Activated CD4-positive, alpha-beta memory T cell treated with anti-CD3 and anti-CD28 coated beads, Interleukin-2, amount 10 ng/mL, durations not matched to agents 7 days and 5 days (primary cell): Measurements from ENCODE around the gene CBX8. TPM values are rescaled to one million over a fixed set of nuclear protein-coding genes. Genes with fewer than 3 reads are reported as not detected.

ENCODE experiments used
- CTCF ChIA-PET: fragments of 350-600 bp; sonication (Branson Sonifier 250); formaldehyde crosslinking; loops from one replicate; lab custom pipeline; 2021; ENCODE audit warnings: antibody characterized with exemption, inconsistent platforms; lab: Charles Lee
- POLR2A ChIA-PET: fragments of 350-600 bp; sonication (Branson Sonifier 250); formaldehyde crosslinking; loops from one replicate; lab custom pipeline; 2021; ENCODE audit warnings: antibody characterized with exemption; lab: Charles Lee
- DNase-seq: peaks from one replicate; pipeline ENCODE4 v3.0.0-alpha.2; 2020
- H3K27ac Mint-ChIP-seq: one replicate; pipeline ENCODE4 v1.8.0; 2021; ENCODE audit warnings: mild to moderate bottlenecking, mixed read lengths
- H3K27me3 Mint-ChIP-seq: one replicate; pipeline ENCODE4 v1.8.0; 2021; ENCODE audit warnings: mixed read lengths
- H3K36me3 Mint-ChIP-seq: one replicate; pipeline ENCODE4 v1.8.0; 2021; ENCODE audit warnings: low read depth, mixed read lengths
- H3K4me1 Mint-ChIP-seq: one replicate; pipeline ENCODE4 v1.8.0; 2021; ENCODE audit warnings: mixed read lengths
- H3K4me3 Mint-ChIP-seq: one replicate; pipeline ENCODE4 v1.8.0; 2021; ENCODE audit warnings: mild to moderate bottlenecking, mixed read lengths
- H3K9me3 Mint-ChIP-seq: one replicate; pipeline ENCODE4 v1.8.0; 2021; ENCODE audit warnings: mixed read lengths
- total RNA-seq, 2 experiments: library from RNA; stranded (reverse); gene quantifications; one replicate each; pipeline ENCODE4 v1.2.3, GENCODE V29; 2021

CBX8 gene
- total RNA-seq, 2 experiments from 2014 or later, result 5.7 to 6.7 TPM

GRCh38 chr17:79824893-79825579 lies 28.2 kb upstream of the CBX8 start:
- Mint-ChIP-seq H3K4me1 (peaks cover 19% of the 10 kb centered on the region), H3K36me3 (no peaks in the 10 kb centered on the region)
- POLR2A ChIA-PET, result interaction anchor here (1.1 to 1.3 kb wide), 2 partner anchors 10 to 12 kb away, joined by 3 to 4 read pairs; no protein-coding TSS in a partner anchor

GRCh38 chr17:79824234-79824633 lies 27.4 kb upstream of the CBX8 start:
- POLR2A ChIA-PET, result no interaction called here
- Mint-ChIP-seq H3K27ac (no peak overlapping the region), H3K4me3 (no peak overlapping the region)

More at GRCh38 chr17:79824893-79825579, 28.2 kb upstream of the CBX8 start:
- Mint-ChIP-seq H3K27ac (no peak overlapping the region), H3K9me3 (no peaks in the 10 kb centered on the region), H3K27me3 (peaks cover 29% of the 10 kb centered on the region), H3K4me3 (no peak overlapping the region)
- CTCF ChIA-PET, result interaction anchor here (1.8 to 2.4 kb wide), 2 partner anchors 10 to 79 kb away, joined by 4 to 9 read pairs; no protein-coding TSS in a partner anchor
- no peak for DNase-seq

GRCh38 chr17:79822583-79823124 lies 25.8 kb upstream of the CBX8 start:
- Mint-ChIP-seq H3K9me3 (no peaks in the 10 kb centered on the region), H3K4me3 (no peak overlapping the region), H3K27ac (no peak overlapping the region), H3K36me3 (no peaks in the 10 kb centered on the region), H3K4me1 (peaks cover 13% of the 10 kb centered on the region), H3K27me3 (peaks cover 40% of the 10 kb centered on the region)
- ChIA-PET CTCF (no interaction called here), POLR2A (interaction anchor here (0.7 kb wide), 1 partner anchor 19 kb away, joined by 4 read pairs; no protein-coding TSS in a partner anchor)
- DNase-seq, result no peak

More at GRCh38 chr17:79824234-79824633, 27.4 kb upstream of the CBX8 start:
- Mint-ChIP-seq H3K36me3 (no peaks in the 10 kb centered on the region), H3K27me3 (peaks cover 35% of the 10 kb centered on the region), H3K4me1 (peaks cover 19% of the 10 kb centered on the region), H3K9me3 (no peaks in the 10 kb centered on the region)
- DNase-seq, result no peak
- CTCF ChIA-PET, result interaction anchor here (1.8 kb wide), 1 partner anchor 78 kb away, joined by 4 read pairs; no protein-coding TSS in a partner anchor

- Mint-ChIP-seq H3K4me1 (peaks cover 10% of the 10 kb centered on the region), H3K4me3 (no peak overlapping the region), H3K27me3 (peaks cover 52% of the 10 kb centered on the region), H3K9me3 (no peaks in the 10 kb centered on the region), H3K27ac (no peak overlapping the region), H3K36me3 (no peaks in the 10 kb centered on the region)
- POLR2A ChIA-PET, result interaction anchor here (0.6 to 1.5 kb wide), 2 partner anchors 18 to 1575 kb away, joined by 3 read pairs; no protein-coding TSS in a partner anchor
- CTCF ChIA-PET, result no interaction called here
- no peak for DNase-seq
Measured at GRCh38 chr17:79821331-79822095, 24.6 kb upstream of the CBX8 start.

- Mint-ChIP-seq H3K27ac (no peak overlapping the region), H3K9me3 (no peaks in the 10 kb centered on the region), H3K4me3 (no peak overlapping the region), H3K27me3 (peaks cover 58% of the 10 kb centered on the region), H3K36me3 (no peaks in the 10 kb centered on the region), H3K4me1 (peaks cover 8% of the 10 kb centered on the region)
- CTCF ChIA-PET, result no interaction called here
- DNase-seq, result no peak
- POLR2A ChIA-PET, result interaction anchor here (1.5 kb wide), 1 partner anchor 19 kb away, joined by 3 read pairs; no protein-coding TSS in a partner anchor
Measured at GRCh38 chr17:79820959-79821330, 24.1 kb upstream of the CBX8 start.

- ChIA-PET CTCF (interaction anchor here (2.4 kb wide), 1 partner anchor 23 kb away, joined by 6 read pairs; the partner anchor contains the start of gene CBX8), POLR2A (interaction anchor here (1.2 kb wide), 1 partner anchor 19 kb away, joined by 3 read pairs; no protein-coding TSS in a partner anchor)
- Mint-ChIP-seq H3K27ac (no peak overlapping the region), H3K4me1 (peaks cover 5% of the 10 kb centered on the region), H3K27me3 (peaks cover 58% of the 10 kb centered on the region), H3K9me3 (no peaks in the 10 kb centered on the region), H3K4me3 (no peak overlapping the region), H3K36me3 (no peaks in the 10 kb centered on the region)
- DNase-seq, result no peak
Measured at GRCh38 chr17:79819534-79820276, 22.8 kb upstream of the CBX8 start.

GRCh38 chr17:79819085-79819484 lies 22.2 kb upstream of the CBX8 start:
- Mint-ChIP-seq H3K36me3 (peaks cover 4% of the 10 kb centered on the region), H3K27ac (no peak overlapping the region), H3K4me1 (peaks cover 10% of the 10 kb centered on the region), H3K4me3 (no peak overlapping the region), H3K27me3 (peaks cover 60% of the 10 kb centered on the region), H3K9me3 (no peaks in the 10 kb centered on the region)
- ChIA-PET CTCF (interaction anchor here (1.1 to 2.4 kb wide), 3 partner anchors 17 to 27 kb away, joined by 3 to 10 read pairs (median 6); partner anchors contain the start of gene CBX8), POLR2A (interaction anchor here (1.0 to 1.6 kb wide), 3 partner anchors 9 to 22 kb away, joined by 3 read pairs; partner anchors contain the start of gene CBX8)
- DNase-seq, result no peak

- Mint-ChIP-seq H3K9me3 (no peaks in the 10 kb centered on the region), H3K36me3 (peaks cover 4% of the 10 kb centered on the region), H3K4me1 (peaks cover 11% of the 10 kb centered on the region), H3K4me3 (no peak overlapping the region), H3K27ac (no peak overlapping the region), H3K27me3 (peaks cover 58% of the 10 kb centered on the region)
- DNase-seq, result no peak
- CTCF ChIA-PET, result interaction anchor here (0.5 to 2.4 kb wide), 7 partner anchors 17 to 72 kb away, joined by 3 to 10 read pairs (median 4); partner anchors contain the start of gene CBX8
- POLR2A ChIA-PET, result interaction anchor here (1.0 to 1.8 kb wide), 6 partner anchors 8 to 28 kb away, joined by 3 to 5 read pairs (median 4); partner anchors contain the start of genes CBX4 and CBX8
Measured at GRCh38 chr17:79818026-79818758, 21.3 kb upstream of the CBX8 start.

- no peak for DNase-seq
- peaks cover 4% of the 10 kb centered on the region for H3K36me3 Mint-ChIP-seq
- POLR2A ChIA-PET, result no interaction called here
- H3K27ac Mint-ChIP-seq, result no peak overlapping the region
- CTCF ChIA-PET, result no interaction called here
- H3K4me1 Mint-ChIP-seq, result peaks cover 21% of the 10 kb centered on the region
- H3K27me3 Mint-ChIP-seq, result peaks cover 58% of the 10 kb centered on the region
- H3K9me3 Mint-ChIP-seq, result no peaks in the 10 kb centered on the region
- H3K4me3 Mint-ChIP-seq, result no peak overlapping the region
Measured at GRCh38 chr17:79815836-79816461, 19.1 kb upstream of the CBX8 start.

- peaks cover 27% of the 10 kb centered on the region for H3K4me1 Mint-ChIP-seq
- no peaks in the 10 kb centered on the region for H3K9me3 Mint-ChIP-seq
- H3K27me3 Mint-ChIP-seq, result peaks cover 59% of the 10 kb centered on the region
- H3K27ac Mint-ChIP-seq, result no peak overlapping the region
- CTCF ChIA-PET, result interaction anchor here (0.8 kb wide), 1 partner anchor 18 kb away, joined by 3 read pairs; the partner anchor contains the start of gene CBX8
- no peak for DNase-seq
- POLR2A ChIA-PET, result interaction anchor here (1.5 to 4.8 kb wide), 2 partner anchors 17 to 22 kb away, joined by 3 to 24 read pairs; partner anchors contain the start of gene CBX8
- H3K4me3 Mint-ChIP-seq, result no peak overlapping the region
- peaks cover 4% of the 10 kb centered on the region for H3K36me3 Mint-ChIP-seq
Measured at GRCh38 chr17:79814974-79815835, 18.3 kb upstream of the CBX8 start.
